Stimulated activated naive CD8-positive, alpha-beta T cell treated with anti-CD3 and anti-CD28 coated beads, Interleukin-15, Interleukin-2, amounts not matched to agents 100 ng/mL and 50 ng/mL, for 24 hours (primary cell): ENCODE results near the gene FBXW9.
"Not testable (repeated sequence)": the region's sequence is repeated elsewhere in the genome, so short reads cannot be mapped to it uniquely, and the experiment has no call there.

ENCODE experiments used
- H3K27ac Mint-ChIP-seq: one replicate; pipeline ENCODE4 v1.8.0; 2021; ENCODE audit warnings: mild to moderate bottlenecking, mixed read lengths
- H3K27me3 Mint-ChIP-seq: one replicate; pipeline ENCODE4 v1.8.0; 2021; ENCODE audit warnings: mixed read lengths
- H3K36me3 Mint-ChIP-seq: one replicate; pipeline ENCODE4 v1.8.0; 2021; ENCODE audit warnings: low read depth, mixed read lengths
- H3K4me1 Mint-ChIP-seq: one replicate; pipeline ENCODE4 v1.8.0; 2021; ENCODE audit warnings: low read depth, mixed read lengths
- H3K4me3 Mint-ChIP-seq: one replicate; pipeline ENCODE4 v1.8.0; 2021; ENCODE audit warnings: mild to moderate bottlenecking, mixed read lengths
- H3K9me3 Mint-ChIP-seq: one replicate; pipeline ENCODE4 v1.8.0; 2021; ENCODE audit warnings: mixed read lengths

The FBXW9 gene

GRCh38 chr19:12678039-12678438, 18.4 kb downstream of the FBXW9 start:
- H3K4me3 Mint-ChIP-seq, result not testable (repeated sequence)

GRCh38 chr19:12676928-12677327, 19.5 kb downstream of the FBXW9 start:
- H3K36me3 Mint-ChIP-seq, result peaks cover 43% of the 10 kb centered on the region
- H3K4me1 Mint-ChIP-seq, result peaks cover 36% of the 10 kb centered on the region
- H3K27me3 Mint-ChIP-seq, result no peaks in the 10 kb centered on the region
- H3K4me3 Mint-ChIP-seq, result no peak overlapping the region
- H3K9me3 Mint-ChIP-seq, result no peaks in the 10 kb centered on the region
- peak overlapping the region; percentile 48 for H3K27ac Mint-ChIP-seq

More at GRCh38 chr19:12678039-12678438, 18.4 kb downstream of the FBXW9 start:
- not testable (repeated sequence) for H3K9me3 Mint-ChIP-seq, H3K27me3 Mint-ChIP-seq, H3K27ac Mint-ChIP-seq
- Mint-ChIP-seq H3K36me3 (peaks cover 40% of the 10 kb centered on the region), H3K4me1 (peaks cover 33% of the 10 kb centered on the region)

GRCh38 chr19:12676384-12676792, 20.0 kb downstream of the FBXW9 start:
- H3K27me3 Mint-ChIP-seq, result no peaks in the 10 kb centered on the region
- H3K9me3 Mint-ChIP-seq, result no peaks in the 10 kb centered on the region
- peaks cover 46% of the 10 kb centered on the region for H3K36me3 Mint-ChIP-seq
- H3K4me3 Mint-ChIP-seq, result no peak overlapping the region
- peak overlapping the region; percentile 9 for H3K27ac Mint-ChIP-seq
- peaks cover 35% of the 10 kb centered on the region for H3K4me1 Mint-ChIP-seq

- Mint-ChIP-seq H3K4me3 (no peak overlapping the region), H3K9me3 (no peaks in the 10 kb centered on the region), H3K4me1 (peaks cover 31% of the 10 kb centered on the region), H3K36me3 (peaks cover 41% of the 10 kb centered on the region), H3K27ac (no peak overlapping the region), H3K27me3 (no peaks in the 10 kb centered on the region)
Measured at GRCh38 chr19:12675940-12676339, 20.5 kb downstream of the FBXW9 start.

GRCh38 chr19:12675399-12675798, 21.0 kb downstream of the FBXW9 start:
- no peak overlapping the region for H3K4me3 Mint-ChIP-seq
- H3K36me3 Mint-ChIP-seq, result peaks cover 44% of the 10 kb centered on the region
- no peaks in the 10 kb centered on the region for H3K27me3 Mint-ChIP-seq
- peaks cover 34% of the 10 kb centered on the region for H3K4me1 Mint-ChIP-seq
- H3K27ac Mint-ChIP-seq, result no peak overlapping the region
- no peaks in the 10 kb centered on the region for H3K9me3 Mint-ChIP-seq

GRCh38 chr19:12672744-12673143, 23.7 kb downstream of the FBXW9 start:
- Mint-ChIP-seq H3K4me3 (no peak overlapping the region), H3K27me3 (no peaks in the 10 kb centered on the region), H3K9me3 (no peaks in the 10 kb centered on the region), H3K27ac (no peak overlapping the region), H3K4me1 (peaks cover 40% of the 10 kb centered on the region), H3K36me3 (peaks cover 33% of the 10 kb centered on the region)

- no peaks in the 10 kb centered on the region for H3K9me3 Mint-ChIP-seq
- peak overlapping the region; percentile 92 for H3K4me3 Mint-ChIP-seq
- H3K36me3 Mint-ChIP-seq, result peaks cover 20% of the 10 kb centered on the region
Measured at GRCh38 chr19:12670159-12670928, 26.1 kb downstream of the FBXW9 start.

GRCh38 chr19:12669270-12670158, 26.9 kb downstream of the FBXW9 start:
- Mint-ChIP-seq H3K36me3 (peaks cover 27% of the 10 kb centered on the region), H3K27me3 (no peaks in the 10 kb centered on the region), H3K4me1 (peaks cover 56% of the 10 kb centered on the region), H3K9me3 (no peaks in the 10 kb centered on the region), H3K4me3 (peak overlapping the region; percentile 92), H3K27ac (peak overlapping the region; percentile 100)

More at GRCh38 chr19:12670159-12670928, 26.1 kb downstream of the FBXW9 start:
- Mint-ChIP-seq H3K27ac (peak overlapping the region; percentile 100), H3K27me3 (no peaks in the 10 kb centered on the region), H3K4me1 (peaks cover 48% of the 10 kb centered on the region)

GRCh38 chr19:12668932-12669269, 27.5 kb downstream of the FBXW9 start:
- Mint-ChIP-seq H3K4me3 (peak overlapping the region; percentile 92), H3K9me3 (no peaks in the 10 kb centered on the region), H3K27me3 (no peaks in the 10 kb centered on the region), H3K36me3 (peaks cover 28% of the 10 kb centered on the region), H3K4me1 (peaks cover 62% of the 10 kb centered on the region), H3K27ac (peak overlapping the region; percentile 100)

- peak overlapping the region; percentile 92 for H3K4me3 Mint-ChIP-seq
- H3K4me1 Mint-ChIP-seq, result peaks cover 65% of the 10 kb centered on the region
- peaks cover 31% of the 10 kb centered on the region for H3K36me3 Mint-ChIP-seq
- H3K9me3 Mint-ChIP-seq, result no peaks in the 10 kb centered on the region
- H3K27ac Mint-ChIP-seq, result peak overlapping the region; percentile 100
- no peaks in the 10 kb centered on the region for H3K27me3 Mint-ChIP-seq
Measured at GRCh38 chr19:12668346-12668745, 28.1 kb downstream of the FBXW9 start.

GRCh38 chr19:12667731-12668302, 28.6 kb downstream of the FBXW9 start:
- H3K9me3 Mint-ChIP-seq, result no peaks in the 10 kb centered on the region
- peak overlapping the region; percentile 92 for H3K4me3 Mint-ChIP-seq
- H3K36me3 Mint-ChIP-seq, result peaks cover 35% of the 10 kb centered on the region
- H3K27ac Mint-ChIP-seq, result peak overlapping the region; percentile 100
- peaks cover 65% of the 10 kb centered on the region for H3K4me1 Mint-ChIP-seq
- no peaks in the 10 kb centered on the region for H3K27me3 Mint-ChIP-seq

GRCh38 chr19:12666265-12667048, 30.0 kb downstream of the FBXW9 start, which contains the start of the genes MAN2B1 and WDR83:
MAN2B1 (minus strand) TSS chr19:12666742; CDS start chr19:12666701, 41 bp downstream.
WDR83 (plus strand) TSS chr19:12666807; CDS start chr19:12669791, 2,984 bp downstream.
- Mint-ChIP-seq H3K4me1 (peaks cover 60% of the 10 kb centered on the region), H3K27me3 (no peaks in the 10 kb centered on the region), H3K4me3 (peak within 1 kb of the TSS; percentile 97), H3K9me3 (no peaks in the 10 kb centered on the region), H3K27ac (peak within 1 kb of the TSS; percentile 95), H3K36me3 (peaks cover 29% of the 10 kb centered on the region)

GRCh38 chr19:12665671-12666264, 30.7 kb downstream of the FBXW9 start:
- Mint-ChIP-seq H3K36me3 (peaks cover 29% of the 10 kb centered on the region), H3K4me3 (peak overlapping the region; percentile 97), H3K27me3 (no peaks in the 10 kb centered on the region)

GRCh38 chr19:12665281-12665573, 31.2 kb downstream of the FBXW9 start:
- peak overlapping the region; percentile 95 for H3K27ac Mint-ChIP-seq
- peaks cover 52% of the 10 kb centered on the region for H3K4me1 Mint-ChIP-seq
- peaks cover 28% of the 10 kb centered on the region for H3K36me3 Mint-ChIP-seq
- no peaks in the 10 kb centered on the region for H3K9me3 Mint-ChIP-seq
- no peaks in the 10 kb centered on the region for H3K27me3 Mint-ChIP-seq
- H3K4me3 Mint-ChIP-seq, result peak overlapping the region; percentile 97

More at GRCh38 chr19:12665671-12666264, 30.7 kb downstream of the FBXW9 start:
- no peaks in the 10 kb centered on the region for H3K9me3 Mint-ChIP-seq
- H3K4me1 Mint-ChIP-seq, result peaks cover 58% of the 10 kb centered on the region
- H3K27ac Mint-ChIP-seq, result peak overlapping the region; percentile 95
